Fibroblast of skin of left quadriceps (primary cell): Measurements from ENCODE around the gene PDLIM5.
"Not testable (repeated sequence)": the region's sequence is repeated elsewhere in the genome, so short reads cannot be mapped to it uniquely, and the experiment has no call there.

ENCODE experiments used
- DNase-seq, 2 experiments: peaks; one replicate each; pipeline ENCODE4 v3.0.0-alpha.2; 2013; ENCODE audit warnings: low read depth in 2 of 2

Gene PDLIM5, protein sequence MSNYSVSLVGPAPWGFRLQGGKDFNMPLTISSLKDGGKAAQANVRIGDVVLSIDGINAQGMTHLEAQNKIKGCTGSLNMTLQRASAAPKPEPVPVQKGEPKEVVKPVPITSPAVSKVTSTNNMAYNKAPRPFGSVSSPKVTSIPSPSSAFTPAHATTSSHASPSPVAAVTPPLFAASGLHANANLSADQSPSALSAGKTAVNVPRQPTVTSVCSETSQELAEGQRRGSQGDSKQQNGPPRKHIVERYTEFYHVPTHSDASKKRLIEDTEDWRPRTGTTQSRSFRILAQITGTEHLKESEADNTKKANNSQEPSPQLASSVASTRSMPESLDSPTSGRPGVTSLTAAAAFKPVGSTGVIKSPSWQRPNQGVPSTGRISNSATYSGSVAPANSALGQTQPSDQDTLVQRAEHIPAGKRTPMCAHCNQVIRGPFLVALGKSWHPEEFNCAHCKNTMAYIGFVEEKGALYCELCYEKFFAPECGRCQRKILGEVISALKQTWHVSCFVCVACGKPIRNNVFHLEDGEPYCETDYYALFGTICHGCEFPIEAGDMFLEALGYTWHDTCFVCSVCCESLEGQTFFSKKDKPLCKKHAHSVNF

DNA sequence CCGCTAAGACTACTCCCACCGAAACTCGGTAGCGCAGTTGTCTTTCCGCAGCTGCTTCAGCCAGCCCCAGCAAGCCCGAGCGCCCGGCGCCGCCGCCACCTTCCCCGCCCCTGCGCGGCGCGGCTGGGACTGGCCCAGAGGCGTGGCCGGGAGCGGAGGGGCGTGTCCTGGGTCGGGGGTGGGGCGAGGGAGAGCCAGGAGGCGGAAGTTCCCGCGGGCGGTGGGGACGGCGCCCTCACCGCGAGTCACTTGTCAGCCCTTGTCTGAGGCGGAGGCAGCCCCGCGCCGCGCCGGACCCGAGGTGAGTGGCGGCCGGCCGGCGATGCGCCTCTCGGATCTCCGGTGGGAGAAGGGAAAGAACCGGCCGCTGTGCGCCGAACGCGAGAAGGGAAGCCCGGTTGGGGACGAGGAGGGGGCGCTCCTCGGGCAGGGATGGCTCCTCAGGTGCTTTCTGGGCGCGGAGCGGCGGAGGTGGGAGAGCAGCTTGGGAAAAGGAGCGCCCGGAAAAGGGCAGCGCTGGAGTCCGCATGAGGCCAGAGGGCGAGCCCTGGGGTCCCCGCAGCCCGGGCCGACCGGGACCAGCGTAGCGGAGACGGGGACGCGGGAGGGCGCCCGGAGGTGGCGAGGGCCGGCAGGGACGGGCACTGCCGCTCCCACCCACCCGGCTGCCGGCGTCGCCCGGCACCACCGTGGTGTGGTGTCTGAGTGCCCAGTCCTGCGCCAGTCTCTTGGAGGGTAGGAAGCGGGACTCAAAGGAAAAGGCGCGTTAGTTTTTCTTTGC, at the start of gene PDLIM5:
Gene PDLIM5 (plus strand): TSS at position 248 of the 781 bp plus-strand sequence. CDS start 3,347 bp downstream, outside the sequence.
- peak; percentile 67 to 72 for DNase-seq

DNA sequence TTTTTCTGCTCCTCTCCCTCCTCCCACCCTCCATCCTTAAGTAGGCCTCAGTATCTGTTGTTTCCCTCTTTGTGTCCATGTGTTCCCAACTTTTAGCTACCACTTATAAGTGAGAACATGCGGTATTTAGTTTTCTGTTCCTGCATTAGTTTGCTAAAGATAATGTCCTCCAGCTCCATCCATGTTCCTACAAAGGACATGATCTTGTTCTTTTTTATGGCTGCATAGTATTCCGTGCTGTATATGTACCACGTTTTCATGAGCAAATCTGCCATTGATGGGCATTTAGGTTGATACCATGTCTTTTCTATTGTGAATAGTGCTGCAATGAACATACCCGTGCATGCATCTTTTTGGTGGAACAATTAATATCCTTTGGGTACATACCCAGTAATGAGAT, 49.3 kb upstream of the PDLIM5 start:
- DNase-seq = not testable (repeated sequence)

DNA sequence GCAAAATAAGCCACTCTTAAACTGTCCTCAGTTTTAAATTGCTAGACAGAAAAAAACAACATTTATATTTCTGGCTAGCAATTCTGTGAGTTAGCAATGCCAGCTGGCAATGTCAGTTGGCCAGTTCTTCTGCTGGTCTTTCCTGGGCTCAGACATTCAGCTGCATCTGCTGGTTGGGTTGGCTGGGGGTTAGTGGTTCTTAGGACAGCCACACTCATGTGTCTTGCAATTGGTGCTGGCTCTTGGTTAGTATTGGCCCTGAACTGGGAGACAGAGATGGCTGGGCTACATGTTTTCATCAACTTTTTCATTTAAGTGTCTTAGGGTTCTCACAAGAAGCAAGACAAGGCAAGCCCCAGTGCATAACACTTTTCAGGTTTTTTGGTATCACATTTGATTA, 48.0 kb upstream of the PDLIM5 start:
- DNase-seq = no peak

DNA sequence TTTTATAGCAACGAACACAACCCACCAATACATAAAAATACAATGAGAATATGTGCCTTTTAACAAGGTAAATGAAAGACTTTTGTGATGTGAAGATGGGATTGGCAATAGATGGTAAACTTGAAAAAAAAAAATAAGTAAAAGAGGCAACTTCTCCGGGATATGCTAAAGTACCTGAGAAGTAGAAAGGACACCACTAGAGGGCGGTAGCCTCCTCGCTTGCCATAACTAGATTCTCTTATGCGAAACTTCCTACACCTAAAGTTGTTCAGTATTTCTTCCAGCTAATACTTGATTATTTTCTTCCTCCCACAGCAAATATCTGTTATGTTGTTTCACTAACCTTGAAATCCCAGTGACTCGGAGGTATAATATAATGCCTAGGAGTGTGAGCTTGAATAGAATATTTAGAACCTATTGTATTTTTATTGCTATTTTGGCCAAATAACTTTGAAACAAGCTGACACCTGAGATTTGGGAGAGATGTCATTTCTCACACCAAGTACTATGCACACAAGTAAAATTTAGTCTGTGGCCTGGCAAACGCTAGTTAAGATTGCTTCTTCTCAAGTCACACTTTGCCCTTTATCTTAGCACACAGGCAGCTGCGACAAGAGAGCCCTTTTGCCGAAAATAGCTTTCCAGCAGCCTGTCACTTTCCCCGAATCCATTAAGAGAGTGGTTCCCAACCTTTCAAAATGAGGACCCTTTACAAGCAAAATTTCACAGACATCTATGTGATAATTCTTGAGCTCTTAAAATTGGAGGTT, 44.9 kb upstream of the PDLIM5 start:
- DNase-seq = peak; percentile 57 to 58

DNA sequence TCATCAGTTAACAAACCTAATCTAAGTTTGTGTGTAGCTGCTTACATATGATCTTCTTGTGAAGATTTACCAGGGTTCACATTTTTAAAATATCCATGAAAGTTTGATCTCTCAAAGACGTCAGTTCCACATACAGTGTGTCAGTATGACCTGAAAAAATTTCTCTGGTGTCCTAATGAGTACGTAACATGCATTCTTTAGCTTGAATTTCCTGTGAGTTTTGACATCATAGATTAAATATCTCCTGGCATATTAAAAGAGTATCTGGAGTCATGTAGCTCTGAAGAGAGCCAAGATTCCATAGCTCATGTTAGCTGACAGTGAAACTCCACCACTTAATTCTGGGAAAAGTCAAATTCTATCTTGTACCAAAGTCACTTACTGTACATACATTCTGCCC, 43.9 kb upstream of the PDLIM5 start:
- no peak for DNase-seq

DNA sequence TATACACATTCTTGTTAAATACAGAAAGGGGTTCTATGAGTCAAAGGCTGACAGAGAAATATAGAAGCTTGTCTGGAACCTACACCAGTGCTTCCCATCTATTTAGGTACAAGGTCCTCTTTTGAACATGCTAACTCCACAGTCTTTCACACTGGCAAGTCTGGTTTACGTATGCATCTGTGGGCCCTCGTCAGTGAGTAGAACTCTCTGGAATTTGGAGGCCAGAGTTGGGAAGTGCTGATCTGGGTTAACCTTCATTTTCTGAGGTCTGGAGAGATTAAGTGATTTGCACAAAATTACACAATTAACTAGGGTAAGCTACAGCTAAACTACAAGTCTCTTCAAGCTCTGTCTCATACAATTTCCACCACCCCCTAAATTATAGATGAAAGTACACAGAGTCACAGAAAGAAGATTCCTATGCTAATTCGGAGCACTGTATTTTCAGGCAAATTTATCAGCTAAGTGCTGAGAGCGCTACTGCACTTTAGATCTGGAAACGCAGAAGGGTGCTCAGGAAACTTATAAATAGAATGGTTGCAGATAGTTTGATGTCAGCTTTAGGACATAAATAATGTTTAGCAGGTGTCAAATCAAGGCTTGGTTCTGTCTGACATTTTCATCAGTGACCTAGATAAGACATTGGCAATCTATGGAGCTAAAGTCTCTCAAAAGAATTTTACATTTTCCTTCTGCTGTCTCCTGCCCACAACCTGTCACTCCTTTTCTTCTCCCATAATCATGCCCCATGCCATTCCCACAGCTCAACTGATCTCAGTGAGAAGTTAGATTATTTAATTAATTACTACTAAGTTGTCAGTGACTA, 43.0 kb upstream of the PDLIM5 start:
- DNase-seq = peak in 1 of 2 experiments; percentile 35

DNA sequence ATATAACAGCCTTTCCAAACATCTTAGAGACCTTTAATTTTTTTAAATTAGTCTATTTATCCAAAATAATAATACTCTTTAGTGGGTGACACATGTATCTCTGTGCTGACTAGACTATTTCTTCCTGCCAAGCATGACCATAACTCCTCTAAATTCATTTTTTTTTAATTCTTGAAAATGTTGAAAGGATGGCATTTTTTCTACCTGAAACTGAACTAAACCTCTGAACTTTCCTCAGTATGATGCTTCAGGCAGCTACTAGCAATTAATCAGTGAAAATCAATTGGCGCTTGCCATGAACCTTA, 42.4 kb upstream of the PDLIM5 start:
- no peak for DNase-seq

DNA sequence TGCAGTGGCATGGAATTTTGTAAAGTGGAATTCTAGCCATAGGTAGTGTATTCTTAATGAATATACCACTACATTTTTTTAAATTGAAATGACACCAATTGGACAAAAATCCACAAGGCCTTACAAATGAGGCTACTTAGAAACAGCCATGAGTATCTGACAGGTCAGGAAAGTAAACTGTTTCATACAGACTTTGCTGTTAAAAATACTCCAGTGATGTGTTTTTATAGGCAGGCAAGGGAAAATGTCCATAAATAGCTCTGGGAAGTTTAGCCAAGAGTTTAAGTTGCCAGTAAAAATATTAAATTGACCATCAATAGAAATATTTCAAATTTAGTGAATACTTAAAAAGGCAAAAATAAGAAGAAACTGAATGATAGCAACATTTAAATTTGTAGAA, 41.8 kb upstream of the PDLIM5 start:
- DNase-seq = no peak

DNA sequence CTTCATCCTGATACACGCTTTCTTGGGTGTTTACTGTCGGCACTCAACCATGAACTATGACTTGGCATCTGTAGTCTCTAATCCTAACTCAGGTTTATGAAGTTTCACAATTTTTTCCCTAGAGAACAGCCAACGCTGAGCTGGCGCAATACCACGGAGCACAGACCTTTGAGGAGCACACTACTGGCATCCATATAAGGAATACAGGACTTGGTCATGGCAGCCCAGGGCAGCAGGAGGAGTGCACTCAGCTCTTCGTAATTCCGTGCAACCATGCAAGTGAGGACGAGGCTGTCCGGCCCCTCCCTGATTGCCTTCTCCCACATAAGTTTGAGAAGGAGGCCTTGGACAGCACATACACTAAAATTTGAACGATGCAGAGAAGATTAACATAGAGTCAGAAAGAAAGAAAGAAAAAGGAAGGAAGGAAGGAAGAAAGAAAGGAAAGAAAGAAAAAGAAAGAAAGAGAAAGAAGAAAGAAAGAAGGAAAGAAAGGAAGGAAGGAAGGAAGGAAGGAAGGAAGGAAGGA, 41.0 kb upstream of the PDLIM5 start:
- DNase-seq = peak; percentile 22 to 26

DNA sequence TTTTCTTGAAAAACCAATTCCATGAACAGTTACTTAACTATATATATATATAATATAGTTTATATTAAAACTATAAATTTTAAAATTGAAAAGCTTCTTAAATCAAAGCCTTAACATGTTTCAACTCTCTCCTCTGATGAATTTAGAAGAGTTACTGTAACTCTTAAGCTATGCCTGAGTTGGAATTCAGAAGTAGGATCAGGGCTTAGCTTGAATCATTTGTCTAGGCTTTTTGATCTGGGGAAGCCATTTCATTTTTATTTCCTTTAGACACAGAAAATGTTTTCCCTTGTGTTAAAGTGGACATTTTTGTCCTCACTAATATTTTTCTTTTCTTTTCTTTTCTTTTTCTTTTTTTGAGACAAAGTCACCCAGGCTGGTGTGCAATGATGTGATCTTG, 40.4 kb upstream of the PDLIM5 start:
- DNase-seq = no peak

DNA sequence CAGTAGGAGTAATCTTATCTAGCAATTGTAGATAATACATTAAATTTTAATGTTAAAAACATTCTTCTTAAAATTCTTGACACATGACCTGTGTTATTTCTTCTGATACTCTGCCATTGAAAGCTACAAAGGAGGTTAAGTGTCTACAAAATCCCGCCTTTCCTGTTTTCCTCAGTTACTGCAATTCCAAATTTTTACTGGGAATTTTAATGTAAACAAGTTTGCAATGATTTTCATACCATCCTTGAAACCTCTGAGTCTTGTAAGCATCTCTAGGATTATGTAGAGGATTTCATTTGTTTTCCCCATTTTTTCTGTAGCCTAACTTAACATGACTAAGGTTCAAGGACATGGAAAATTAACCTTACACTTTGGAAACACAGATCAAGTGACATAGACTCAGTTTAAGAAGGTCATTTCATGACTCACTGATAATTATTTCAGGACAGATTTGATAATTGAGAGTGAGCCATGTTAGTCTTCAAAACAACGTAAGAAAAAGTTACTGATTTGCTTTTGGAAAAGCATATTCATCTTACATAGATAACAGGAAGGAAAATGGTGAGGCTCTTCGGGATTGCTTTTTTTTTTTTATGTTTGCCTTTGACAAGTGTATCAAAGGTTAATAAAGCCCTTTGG, 39.6 kb upstream of the PDLIM5 start:
- no peak for DNase-seq

DNA sequence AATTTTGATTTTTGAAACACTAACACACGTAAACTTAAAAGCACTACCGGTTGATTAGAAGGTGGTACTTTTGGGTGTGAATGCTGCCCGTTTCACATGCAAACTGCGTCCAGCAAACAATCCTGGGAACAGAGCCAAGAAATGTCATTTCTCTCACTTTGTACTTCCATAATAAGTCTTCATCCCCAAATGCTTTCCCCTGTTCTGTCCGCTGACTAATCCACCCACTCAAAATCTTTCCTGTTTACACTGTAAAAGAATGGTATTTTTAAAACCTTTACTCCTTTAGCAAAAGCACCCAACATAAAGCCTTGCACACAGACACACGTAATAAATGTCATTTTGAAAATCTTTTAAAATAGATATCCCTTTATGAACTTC, 39.1 kb upstream of the PDLIM5 start:
- DNase-seq = peak; percentile 26 to 28

DNA sequence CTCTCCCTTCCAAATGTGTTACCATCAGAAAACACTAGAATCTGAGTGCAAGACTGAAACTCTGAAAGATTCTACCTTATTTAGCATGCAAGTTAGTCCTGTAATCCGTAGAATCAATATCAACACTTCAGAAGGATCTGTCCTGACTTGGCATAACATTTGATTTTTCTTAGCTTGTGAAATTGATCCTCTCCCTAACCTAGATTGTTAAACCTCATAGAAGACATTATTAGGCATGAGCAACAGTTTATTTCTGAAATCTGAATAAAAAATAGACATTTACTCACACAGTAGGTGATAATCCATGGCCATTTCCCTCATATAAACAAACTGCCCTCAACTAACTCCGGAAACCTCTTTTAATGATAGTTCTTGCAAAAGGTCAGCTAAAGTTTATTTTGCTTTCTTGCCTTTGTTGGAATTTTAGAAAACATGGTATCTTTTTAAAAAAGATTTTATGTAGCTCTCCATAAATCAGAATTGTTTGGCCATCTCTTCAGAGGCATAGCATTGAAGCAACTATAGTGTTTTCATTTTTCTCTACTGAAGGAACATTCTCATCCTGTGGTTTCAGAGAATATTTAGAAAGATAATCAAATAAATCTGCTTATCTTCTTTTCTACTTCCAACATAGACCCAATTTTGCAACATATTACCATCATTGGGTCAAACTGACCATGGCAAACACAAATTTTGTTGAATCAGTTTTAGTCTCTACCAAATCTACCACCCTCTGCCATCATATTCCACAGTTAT, 38.5 kb upstream of the PDLIM5 start:
- DNase-seq = no peak

DNA sequence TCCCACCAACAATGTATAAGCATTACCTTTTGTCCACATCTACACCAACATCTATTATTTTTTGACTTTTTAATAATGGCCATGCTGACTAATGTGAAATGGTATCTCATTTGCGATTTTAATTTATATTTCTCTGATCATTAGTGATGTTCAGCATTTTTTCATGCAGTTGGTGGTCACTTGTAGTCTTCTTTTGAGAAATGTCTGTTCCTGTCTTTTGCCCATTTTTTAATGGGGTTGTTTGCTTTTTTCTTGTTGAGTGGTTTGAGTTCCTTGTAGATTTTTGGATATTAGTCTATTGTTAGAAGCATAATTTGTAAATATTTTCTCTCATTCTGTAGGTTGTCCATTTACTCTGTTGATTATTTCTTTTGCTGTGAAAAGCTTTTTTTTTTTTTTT, 36.8 kb upstream of the PDLIM5 start:
- no peak for DNase-seq

DNA sequence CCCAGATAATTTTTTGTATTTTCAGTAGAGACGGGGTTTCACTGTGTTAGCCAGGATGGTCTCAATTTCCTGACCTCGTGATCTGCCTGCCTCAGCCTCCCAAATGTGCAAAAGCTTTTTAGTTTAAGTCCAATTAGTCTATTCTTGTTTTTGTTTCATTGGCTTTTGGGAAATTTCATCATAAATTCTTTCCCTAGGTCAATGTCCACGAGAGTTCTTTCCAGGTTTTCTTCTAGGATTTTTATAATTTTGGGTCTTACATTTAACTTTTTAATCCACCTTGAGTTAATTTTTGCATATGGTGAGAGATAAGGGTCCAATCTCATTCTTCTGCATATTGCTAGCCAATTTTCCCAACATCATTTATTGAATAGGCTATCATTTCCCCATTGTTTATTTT, 36.3 kb upstream of the PDLIM5 start:
- DNase-seq = no peak

DNA sequence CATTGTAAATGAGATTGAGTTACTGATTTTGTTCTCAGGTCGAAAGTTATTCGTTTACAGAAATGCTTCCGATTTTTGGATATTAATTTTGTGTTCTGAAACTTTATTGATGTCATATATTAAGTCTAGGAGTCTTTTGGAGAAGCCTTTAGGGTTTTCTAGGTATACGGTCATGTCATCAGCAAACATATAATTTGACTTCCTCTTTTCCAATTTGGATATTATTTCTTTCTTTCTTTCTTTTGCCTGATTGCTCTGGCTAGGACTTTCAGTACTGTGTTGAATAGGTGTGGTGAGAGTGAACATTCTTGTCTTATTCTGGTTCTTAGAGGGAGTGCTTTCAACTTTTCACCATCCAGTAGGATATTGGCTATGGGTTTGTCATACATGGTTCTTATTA, 35.4 kb upstream of the PDLIM5 start:
- no peak for DNase-seq

DNA sequence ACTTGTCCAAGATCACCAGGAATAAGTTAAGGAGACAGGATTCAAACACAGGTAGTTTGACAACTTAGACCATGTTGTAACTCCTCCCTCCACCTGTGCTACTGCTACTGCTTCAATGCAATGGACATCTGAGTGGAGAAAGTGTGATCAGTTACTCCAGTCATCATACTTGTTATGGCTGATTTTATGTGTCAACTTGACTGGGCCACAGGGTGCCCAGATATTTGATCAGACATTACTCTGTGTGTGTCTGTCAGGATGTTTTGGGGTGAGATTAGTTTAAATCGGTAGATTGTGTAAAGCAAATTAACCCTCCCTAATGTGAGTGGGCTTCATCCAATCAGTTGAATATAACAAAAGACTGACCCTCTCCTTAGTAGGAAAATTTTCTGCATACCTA, 34.8 kb upstream of the PDLIM5 start:
- no peak for DNase-seq

DNA sequence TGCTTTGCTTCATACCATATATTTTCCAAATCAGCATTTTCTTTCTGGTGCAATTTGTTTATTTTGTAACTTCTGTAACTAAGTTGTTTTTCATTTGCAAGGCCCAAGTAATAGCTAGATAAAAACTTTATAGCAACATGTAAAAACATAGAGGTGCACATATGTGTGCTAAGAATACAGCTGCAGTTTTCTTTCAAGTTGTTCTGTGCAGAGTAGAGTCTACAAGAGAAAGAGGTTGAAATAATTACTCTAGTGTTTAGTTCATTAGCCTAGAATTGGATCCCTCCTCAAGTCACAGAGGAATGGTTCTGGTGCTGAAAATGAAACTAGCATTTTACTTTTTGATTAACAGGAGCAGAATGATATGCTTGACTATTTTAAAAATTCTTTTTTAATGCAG, 32.2 kb upstream of the PDLIM5 start:
- no peak for DNase-seq

DNA sequence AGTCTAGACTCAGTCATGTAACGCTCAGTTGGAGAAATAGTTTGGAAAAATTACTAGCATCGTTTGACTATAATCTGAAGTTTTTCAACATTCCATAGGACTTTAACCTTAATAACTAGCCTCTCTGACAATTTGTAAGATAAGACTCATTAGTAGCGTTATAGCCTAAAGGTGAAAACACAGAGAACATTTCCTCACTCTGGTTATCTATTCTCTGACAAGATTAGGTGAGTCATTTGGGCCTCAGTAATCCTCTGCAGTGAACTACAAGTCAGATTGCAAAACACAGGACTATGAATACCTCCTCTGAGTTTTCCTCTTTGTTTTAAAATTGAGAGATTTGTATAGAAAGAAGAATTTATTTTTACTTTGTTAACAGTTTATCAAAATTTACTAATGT, 31.8 kb upstream of the PDLIM5 start:
- DNase-seq = no peak

DNA sequence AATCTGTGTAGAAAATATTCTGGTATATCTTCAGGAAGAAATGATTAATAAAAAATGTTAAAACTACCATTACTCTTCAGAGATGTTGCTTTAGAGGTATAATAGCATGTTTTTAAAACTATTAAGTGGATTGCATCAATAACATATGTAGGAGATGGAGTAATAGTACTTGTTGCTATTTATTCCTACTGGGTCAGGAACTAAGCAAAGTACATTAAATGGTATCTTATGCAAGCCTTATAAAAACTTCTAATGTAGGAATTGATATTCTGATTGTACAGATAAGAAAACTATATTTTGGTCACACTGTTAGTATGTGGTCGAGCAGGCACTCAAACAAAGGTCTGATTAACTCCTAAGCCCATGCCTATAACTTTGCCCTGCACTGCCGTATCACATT, 31.4 kb upstream of the PDLIM5 start:
- DNase-seq = no peak
